Prostate gland (tissue), 2 donors: ENCODE results near the gene MACO1. TPM values are rescaled to one million over a fixed set of nuclear protein-coding genes. Genes with fewer than 3 reads are reported as not detected.

Experiments used
- DNase-seq: peaks from one replicate; pipeline ENCODE4 v3.0.0-alpha.2; 2019; ENCODE audit warnings: low spot score
- H3K27ac ChIP-seq, 2 donors: fragments of 200-600 bp; sonication (generic); 2 replicates each; pipeline ENCODE4 v1.5.1; 2017 to 2019
- H3K27me3 ChIP-seq: fragments of 200-600 bp; sonication (generic); replicated peaks from 2 replicates; pipeline ENCODE4 v1.5.1; 2019; ENCODE audit not compliant: insufficient read depth
- H3K36me3 ChIP-seq, 2 donors: fragments of 200-600 bp; sonication (generic); 1 replicate in 1 of 2; 2 replicates in 1 of 2; pipeline versions ENCODE4 v1.5.1 to v1.8.1; 2017 to 2019
- H3K4me1 ChIP-seq: fragments of 200-600 bp; sonication (generic); replicated peaks from 2 replicates; pipeline ENCODE4 v1.5.1; 2019
- H3K4me3 ChIP-seq, 2 donors: fragments of 200-600 bp; sonication (generic); 2 replicates each; pipeline ENCODE4 v1.5.1; 2017 to 2019
- H3K9me3 ChIP-seq: fragments of 200-600 bp; sonication (generic); 2 replicates; pipeline ENCODE4 v1.5.1; 2017
- POLR2A ChIP-seq: fragments of 450-650 bp; IDR thresholded peaks from one replicate; pipeline ENCODE4 v1.6.1; 2016; ENCODE audit warnings: antibody characterized with exemption, mild to moderate bottlenecking
- POLR2AphosphoS5 ChIP-seq: sonication (generic); formaldehyde crosslinking; IDR thresholded peaks from one replicate; pipeline ENCODE4 v1.6.1; 2017; ENCODE audit warnings: antibody characterized with exemption
- WGBS: methylation state at CpG from one replicate; pipeline ENCODE4 v1.1.5; 2018; 5-methylcytosine and 5-hydroxymethylcytosine counted together
- intact Hi-C: fragments of 100-400 bp; cut with DNase I; formaldehyde crosslinking; loops from one replicate; pipeline ENCODE4 v1.14.2; 2022
- total RNA-seq, 2 donors: library from RNA; depleted of rRNA; stranded (reverse); fragments of >200 nt; gene quantifications; one replicate each; pipeline ENCODE4 v1.1.0, GENCODE V29; 2016
- TF ChIP-seq, protein P1 (sequence below), 4 experiments: fragments of 200-600 bp in 2 of 4; fragments of 450-650 bp in 2 of 4; sonication (generic) in 2 of 4; IDR thresholded peaks; 1 replicate in 3 of 4; 2 replicates in 1 of 4; pipeline ENCODE4 v1.5.1; 2016 to 2019; ENCODE audit warnings: antibody characterized with exemption in 4 of 4, mild to moderate bottlenecking in 2 of 4, moderate library complexity in 2 of 4

Gene MACO1
- total RNA-seq, 2 donors from 2014 or later, result 25.5 to 31.0 TPM

DNA sequence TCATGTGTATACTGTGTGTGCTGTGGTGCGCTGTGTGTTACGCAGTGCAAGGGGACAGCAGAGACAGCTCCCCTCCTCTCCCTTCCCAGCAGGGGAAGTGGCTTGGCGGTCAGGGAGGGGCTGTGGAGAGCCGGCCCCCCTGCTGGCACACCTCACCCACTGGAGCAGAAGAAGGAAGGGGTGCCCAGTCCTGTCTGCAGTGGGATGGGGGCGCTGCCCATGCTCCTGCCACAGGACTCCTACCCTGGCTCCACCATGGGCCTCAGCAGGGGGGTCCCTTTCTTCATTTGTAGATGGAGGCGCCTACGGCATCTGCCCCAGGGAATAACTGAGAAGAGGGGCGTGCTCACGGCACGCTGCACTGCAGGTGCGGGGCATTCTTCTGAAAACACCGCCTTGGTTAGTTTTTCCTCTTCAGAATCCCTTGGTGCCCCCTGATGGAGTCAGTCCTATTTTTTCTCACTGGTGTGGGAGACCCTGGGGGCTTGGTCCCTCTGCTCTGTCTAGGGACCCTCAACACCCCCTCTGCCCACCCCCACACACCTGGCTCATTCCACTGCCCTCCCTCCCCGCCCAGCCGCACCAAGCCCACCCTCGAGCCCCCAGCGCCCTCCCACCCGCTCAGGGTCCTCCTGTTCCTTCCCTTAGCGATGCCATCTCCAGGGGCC lies 99.0 kb downstream of the MACO1 start:
- TF ChIP-seq, protein P1, sequence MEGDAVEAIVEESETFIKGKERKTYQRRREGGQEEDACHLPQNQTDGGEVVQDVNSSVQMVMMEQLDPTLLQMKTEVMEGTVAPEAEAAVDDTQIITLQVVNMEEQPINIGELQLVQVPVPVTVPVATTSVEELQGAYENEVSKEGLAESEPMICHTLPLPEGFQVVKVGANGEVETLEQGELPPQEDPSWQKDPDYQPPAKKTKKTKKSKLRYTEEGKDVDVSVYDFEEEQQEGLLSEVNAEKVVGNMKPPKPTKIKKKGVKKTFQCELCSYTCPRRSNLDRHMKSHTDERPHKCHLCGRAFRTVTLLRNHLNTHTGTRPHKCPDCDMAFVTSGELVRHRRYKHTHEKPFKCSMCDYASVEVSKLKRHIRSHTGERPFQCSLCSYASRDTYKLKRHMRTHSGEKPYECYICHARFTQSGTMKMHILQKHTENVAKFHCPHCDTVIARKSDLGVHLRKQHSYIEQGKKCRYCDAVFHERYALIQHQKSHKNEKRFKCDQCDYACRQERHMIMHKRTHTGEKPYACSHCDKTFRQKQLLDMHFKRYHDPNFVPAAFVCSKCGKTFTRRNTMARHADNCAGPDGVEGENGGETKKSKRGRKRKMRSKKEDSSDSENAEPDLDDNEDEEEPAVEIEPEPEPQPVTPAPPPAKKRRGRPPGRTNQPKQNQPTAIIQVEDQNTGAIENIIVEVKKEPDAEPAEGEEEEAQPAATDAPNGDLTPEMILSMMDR (IDR thresholded peaks at IDR 0.05), result no peak
- TF ChIP-seq POLR2A, result no peak
- TF ChIP-seq POLR2AphosphoS5, result no peak
- 83% methylated on average over 18 of the region's 18 CpGs for WGBS
- intact Hi-C loops, result no loop called here

DNA sequence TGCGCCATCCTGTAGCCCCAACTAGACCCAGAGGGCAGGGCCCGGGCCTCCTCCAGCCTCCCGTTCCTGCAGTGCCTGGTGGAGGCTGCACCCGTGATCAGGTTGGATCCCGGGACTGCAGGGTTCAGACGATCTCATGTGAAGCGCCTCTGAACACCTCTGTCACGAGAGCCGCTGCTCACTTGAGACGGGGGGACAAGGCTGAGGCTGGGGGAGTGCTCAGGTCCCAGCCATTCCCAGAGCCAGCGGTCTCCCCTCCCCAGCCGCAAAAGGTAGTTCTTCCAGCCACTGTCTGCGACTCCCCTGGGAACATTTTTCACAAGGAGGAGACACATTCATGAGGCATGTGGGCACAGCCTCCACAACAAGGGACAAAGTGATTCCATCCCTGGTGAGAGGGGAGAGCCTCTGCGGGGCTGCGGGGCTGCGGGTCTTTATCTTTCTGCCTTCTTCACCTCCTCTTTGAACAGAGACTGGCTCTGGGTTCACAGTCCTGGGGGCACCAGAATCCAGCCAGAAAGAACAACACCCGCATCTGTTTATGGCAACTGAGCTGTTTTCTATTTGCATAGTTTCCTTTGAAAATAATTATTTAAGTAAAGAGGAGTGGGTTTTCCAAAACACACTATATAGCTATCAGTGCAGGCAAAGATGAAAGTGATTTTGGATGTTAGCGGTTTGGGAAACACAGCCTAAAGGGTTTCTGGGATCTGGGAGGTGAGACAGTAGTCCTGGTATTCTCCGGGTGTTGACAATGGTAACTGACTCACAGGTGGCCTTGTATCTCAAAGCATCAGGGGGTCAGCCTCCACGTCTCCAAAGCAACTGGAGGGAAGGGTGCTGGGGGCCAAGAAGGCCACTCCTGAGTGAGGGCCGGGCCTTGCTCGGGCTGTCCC lies 99.7 kb downstream of the MACO1 start:
- Histone ChIP-seq H3K4me1 (no peaks in the 10 kb centered on the region), H3K36me3 (no peaks in the 10 kb centered on the region), H3K27ac (no peak overlapping the region), H3K4me3 (no peak overlapping the region), H3K27me3 (no peaks in the 10 kb centered on the region), H3K9me3 (no peaks in the 10 kb centered on the region)
- intact Hi-C loops, result no loop called here
- 87% methylated on average over 22 of the region's 22 CpGs for WGBS
- no peak for TF ChIP-seq POLR2A
- TF ChIP-seq POLR2AphosphoS5, result no peak
- TF ChIP-seq, protein P1 (IDR thresholded peaks at IDR 0.05), result no peak
- DNase-seq, result no peak

More for the DNA sequence above, 99.0 kb downstream of the MACO1 start:
- Histone ChIP-seq H3K9me3 (no peaks in the 10 kb centered on the region), H3K4me3 (no peak overlapping the region), H3K27ac (no peak overlapping the region), H3K36me3 (no peaks in the 10 kb centered on the region), H3K27me3 (no peaks in the 10 kb centered on the region), H3K4me1 (no peaks in the 10 kb centered on the region)
- DNase-seq, result no peak

DNA sequence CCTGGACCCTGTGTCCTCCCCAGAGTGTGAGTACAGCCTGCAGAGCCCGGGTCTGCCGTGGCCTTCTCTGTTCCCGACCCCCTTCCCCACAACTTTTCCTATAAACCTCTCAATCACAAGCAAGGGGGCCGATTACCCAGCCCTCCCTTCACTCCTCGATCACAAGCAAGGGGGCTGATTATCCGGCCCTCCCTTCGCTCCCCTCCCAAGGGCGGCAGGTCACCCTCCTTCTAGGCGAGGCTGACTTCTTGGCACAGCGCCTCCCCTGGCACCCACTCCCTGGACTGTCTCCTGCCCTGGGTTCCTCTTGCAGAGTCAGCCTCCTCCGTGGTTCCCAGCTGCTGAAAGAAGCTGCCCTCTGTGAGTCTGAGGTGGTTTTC lies 100.4 kb downstream of the MACO1 start:
- Histone ChIP-seq H3K27me3 (no peaks in the 10 kb centered on the region), H3K36me3 (no peaks in the 10 kb centered on the region), H3K4me1 (no peaks in the 10 kb centered on the region), H3K9me3 (no peaks in the 10 kb centered on the region), H3K27ac (no peak overlapping the region), H3K4me3 (no peak overlapping the region)
- DNase-seq, result no peak
- intact Hi-C loops, result no loop called here
- TF ChIP-seq POLR2A, result no peak
- TF ChIP-seq, protein P1 (IDR thresholded peaks at IDR 0.05), result no peak
- TF ChIP-seq POLR2AphosphoS5, result no peak
- WGBS, result 55% methylated on average over 11 of the region's 11 CpGs

DNA sequence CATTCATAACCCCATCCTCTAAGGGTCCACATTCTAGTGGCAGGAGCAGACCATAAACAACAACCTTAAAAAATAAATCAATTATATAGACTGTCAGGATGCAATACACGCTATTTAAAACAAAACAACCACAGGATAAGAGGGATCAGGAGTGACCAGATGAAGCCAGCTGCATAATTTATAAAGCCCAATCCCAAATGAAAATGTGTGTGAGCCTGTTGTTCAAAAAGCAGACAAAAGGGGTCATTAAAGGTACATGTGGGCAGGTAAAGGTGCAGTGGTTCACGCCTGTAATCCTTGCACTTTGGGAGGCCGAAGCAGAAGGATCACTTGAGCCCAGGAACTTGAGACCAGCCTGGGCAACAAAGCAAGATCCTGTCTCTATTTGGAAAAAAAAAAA lies 102.3 kb downstream of the MACO1 start:
- H3K36me3 ChIP-seq, result no peaks in the 10 kb centered on the region
- intact Hi-C loops, result no loop called here
- no peak for DNase-seq
- 92% methylated on average over 3 of the region's 3 CpGs for WGBS
- H3K27ac ChIP-seq, result no peak overlapping the region
- TF ChIP-seq POLR2AphosphoS5 (no peak), POLR2A (no peak)
- TF ChIP-seq, protein P1 (IDR thresholded peaks at IDR 0.05), result no peak
- H3K9me3 ChIP-seq, result no peaks in the 10 kb centered on the region
- no peaks in the 10 kb centered on the region for H3K27me3 ChIP-seq
- no peaks in the 10 kb centered on the region for H3K4me1 ChIP-seq
- no peak overlapping the region for H3K4me3 ChIP-seq
